Suprapubic skin (tissue), 4 donors: ENCODE results near the gene CTSL. TPM values are rescaled to one million over a fixed set of nuclear protein-coding genes. Genes with fewer than 3 reads are reported as not detected.

Experiments used
- DNase-seq, 2 donors: peaks; one replicate each; pipeline ENCODE4 v3.0.0-alpha.2; 2019; ENCODE audit warnings: low spot score in 2 of 2
- H3K27ac ChIP-seq: fragments of 200-600 bp; sonication (generic); one replicate; pipeline ENCODE4 v1.5.1; 2019
- H3K27me3 ChIP-seq: fragments of 200-600 bp; sonication (generic); one replicate; pipeline ENCODE4 v1.5.1; 2019
- H3K36me3 ChIP-seq: fragments of 200-600 bp; sonication (generic); one replicate; pipeline ENCODE4 v1.5.1; 2019
- H3K4me1 ChIP-seq: fragments of 200-600 bp; sonication (generic); one replicate; pipeline ENCODE4 v1.5.1; 2019
- H3K4me3 ChIP-seq: fragments of 200-600 bp; sonication (generic); one replicate; pipeline ENCODE4 v1.5.1; 2019; ENCODE audit warnings: mild to moderate bottlenecking
- H3K9me3 ChIP-seq: fragments of 200-600 bp; sonication (generic); one replicate; pipeline ENCODE4 v1.5.1; 2019
- EP300 ChIP-seq: sonication (generic); formaldehyde crosslinking; IDR thresholded peaks from one replicate; pipeline ENCODE4 v1.6.1; 2017; ENCODE audit warnings: antibody characterized with exemption
- POLR2A ChIP-seq, 2 donors: fragments of 450-650 bp; IDR thresholded peaks; one replicate each; pipeline ENCODE4 v1.6.1; 2017; ENCODE audit warnings: antibody characterized with exemption in 2 of 2, mild to moderate bottlenecking in 2 of 2, moderate library complexity in 2 of 2
- POLR2AphosphoS5 ChIP-seq, 3 donors: sonication (generic); formaldehyde crosslinking; IDR thresholded peaks; one replicate each; pipeline ENCODE4 v1.6.1; 2017; ENCODE audit warnings: antibody characterized with exemption in 3 of 3
- WGBS: methylation state at CpG from one replicate; pipeline ENCODE4 v1.1.5; 2018; 5-methylcytosine and 5-hydroxymethylcytosine counted together
- total RNA-seq, 4 donors: library from RNA; depleted of rRNA; stranded (reverse); fragments of >200 nt; gene quantifications; one replicate each; pipeline ENCODE4 v1.1.0, GENCODE V29; 2016
- TF ChIP-seq, protein P1 (sequence below), 2 donors: fragments of 200-600 bp in 1 of 2; fragments of 450-650 bp in 1 of 2; sonication (generic) in 1 of 2; IDR thresholded peaks; one replicate each; pipeline ENCODE4 v1.5.1; 2016 to 2019; ENCODE audit warnings: antibody characterized with exemption in 2 of 2, mild to moderate bottlenecking in 1 of 2, moderate library complexity in 1 of 2

The CTSL gene
- total RNA-seq, 4 donors from 2014 or later, result 24.6 to 36.8 (median 27.8) TPM

GRCh38 chr9:87733273-87734052 is 7.5 kb downstream of the CTSL start:
- DNase-seq, result no peak
- Histone ChIP-seq H3K27me3 (no peaks in the 10 kb centered on the region), H3K27ac (no peak overlapping the region), H3K9me3 (no peaks in the 10 kb centered on the region), H3K4me1 (no peaks in the 10 kb centered on the region), H3K36me3 (peaks cover 25% of the 10 kb centered on the region), H3K4me3 (no peak overlapping the region)
- TF ChIP-seq EP300, result no peak
- no peak for TF ChIP-seq POLR2AphosphoS5 (IDR thresholded peaks at IDR 0.05)
- TF ChIP-seq, protein P1, sequence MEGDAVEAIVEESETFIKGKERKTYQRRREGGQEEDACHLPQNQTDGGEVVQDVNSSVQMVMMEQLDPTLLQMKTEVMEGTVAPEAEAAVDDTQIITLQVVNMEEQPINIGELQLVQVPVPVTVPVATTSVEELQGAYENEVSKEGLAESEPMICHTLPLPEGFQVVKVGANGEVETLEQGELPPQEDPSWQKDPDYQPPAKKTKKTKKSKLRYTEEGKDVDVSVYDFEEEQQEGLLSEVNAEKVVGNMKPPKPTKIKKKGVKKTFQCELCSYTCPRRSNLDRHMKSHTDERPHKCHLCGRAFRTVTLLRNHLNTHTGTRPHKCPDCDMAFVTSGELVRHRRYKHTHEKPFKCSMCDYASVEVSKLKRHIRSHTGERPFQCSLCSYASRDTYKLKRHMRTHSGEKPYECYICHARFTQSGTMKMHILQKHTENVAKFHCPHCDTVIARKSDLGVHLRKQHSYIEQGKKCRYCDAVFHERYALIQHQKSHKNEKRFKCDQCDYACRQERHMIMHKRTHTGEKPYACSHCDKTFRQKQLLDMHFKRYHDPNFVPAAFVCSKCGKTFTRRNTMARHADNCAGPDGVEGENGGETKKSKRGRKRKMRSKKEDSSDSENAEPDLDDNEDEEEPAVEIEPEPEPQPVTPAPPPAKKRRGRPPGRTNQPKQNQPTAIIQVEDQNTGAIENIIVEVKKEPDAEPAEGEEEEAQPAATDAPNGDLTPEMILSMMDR (IDR thresholded peaks at IDR 0.05), result no peak
- TF ChIP-seq POLR2A (IDR thresholded peaks at IDR 0.05), result no peak
- WGBS, result 90% methylated on average over 7 of the region's 7 CpGs

GRCh38 chr9:87734106-87734505 is 8.2 kb downstream of the CTSL start:
- H3K27me3 ChIP-seq, result no peaks in the 10 kb centered on the region
- no peaks in the 10 kb centered on the region for H3K9me3 ChIP-seq
- DNase-seq, result no peak
- no peak overlapping the region for H3K4me3 ChIP-seq
- H3K36me3 ChIP-seq, result peaks cover 20% of the 10 kb centered on the region
- no peak for TF ChIP-seq POLR2AphosphoS5 (IDR thresholded peaks at IDR 0.05)
- no peak for TF ChIP-seq EP300
- TF ChIP-seq, protein P1 (IDR thresholded peaks at IDR 0.05), result no peak
- no peak for TF ChIP-seq POLR2A (IDR thresholded peaks at IDR 0.05)
- no peak overlapping the region for H3K27ac ChIP-seq
- 43% methylated on average over 2 of the region's 2 CpGs for WGBS
- no peaks in the 10 kb centered on the region for H3K4me1 ChIP-seq

DNA sequence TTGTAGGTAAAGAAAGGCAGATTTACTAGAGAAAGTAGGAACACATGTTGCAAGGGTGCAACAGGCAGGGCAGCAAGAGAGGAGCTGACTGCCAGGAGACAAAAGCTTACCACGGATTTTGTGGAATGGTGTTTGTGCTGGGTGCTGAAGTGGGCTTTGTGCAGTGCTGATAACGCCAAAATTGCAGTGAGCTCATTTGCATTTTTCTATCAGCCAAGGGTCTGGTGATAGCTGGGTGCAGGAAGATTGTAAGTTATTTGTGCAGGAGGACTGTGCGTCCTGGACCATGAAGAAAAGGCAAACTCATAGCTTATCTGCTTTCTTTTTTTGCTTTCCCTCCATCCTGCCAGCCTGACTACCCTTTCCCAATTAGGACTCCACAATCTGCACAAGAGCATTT is 13.6 kb downstream of the CTSL start:
- TF ChIP-seq, protein P1 (IDR thresholded peaks at IDR 0.05), result no peak
- TF ChIP-seq POLR2A (IDR thresholded peaks at IDR 0.05), result no peak
- TF ChIP-seq EP300, result no peak
- no peak for TF ChIP-seq POLR2AphosphoS5 (IDR thresholded peaks at IDR 0.05)
- Histone ChIP-seq H3K4me1 (no peaks in the 10 kb centered on the region), H3K36me3 (no peaks in the 10 kb centered on the region), H3K27ac (no peak overlapping the region), H3K27me3 (peaks cover 3% of the 10 kb centered on the region), H3K4me3 (no peak overlapping the region), H3K9me3 (no peaks in the 10 kb centered on the region)
- WGBS, result 82% methylated on average over 3 of the region's 3 CpGs
- no peak for DNase-seq

GRCh38 chr9:87740209-87740608 is 14.3 kb downstream of the CTSL start:
- 73% methylated on average over 3 of the region's 3 CpGs for WGBS
- Histone ChIP-seq H3K4me3 (no peak overlapping the region), H3K9me3 (no peaks in the 10 kb centered on the region), H3K36me3 (no peaks in the 10 kb centered on the region), H3K27me3 (peaks cover 3% of the 10 kb centered on the region), H3K4me1 (no peaks in the 10 kb centered on the region), H3K27ac (no peak overlapping the region)
- DNase-seq, result no peak
- TF ChIP-seq POLR2AphosphoS5 (IDR thresholded peaks at IDR 0.05), result no peak
- TF ChIP-seq, protein P1 (IDR thresholded peaks at IDR 0.05), result no peak
- no peak for TF ChIP-seq POLR2A (IDR thresholded peaks at IDR 0.05)
- TF ChIP-seq EP300, result no peak

GRCh38 chr9:87741326-87741725 is 15.4 kb downstream of the CTSL start:
- Histone ChIP-seq H3K9me3 (no peaks in the 10 kb centered on the region), H3K36me3 (no peaks in the 10 kb centered on the region), H3K27me3 (peaks cover 3% of the 10 kb centered on the region), H3K4me3 (no peak overlapping the region), H3K27ac (no peak overlapping the region), H3K4me1 (no peaks in the 10 kb centered on the region)
- WGBS, result 56% methylated on average over 4 of the region's 4 CpGs
- TF ChIP-seq EP300 (no peak), POLR2AphosphoS5 (IDR thresholded peaks at IDR 0.05) (no peak), POLR2A (IDR thresholded peaks at IDR 0.05) (no peak)
- TF ChIP-seq, protein P1 (IDR thresholded peaks at IDR 0.05), result no peak
- DNase-seq, result no peak
